Pancreas (tissue), 10 donors: ENCODE results near the gene CLGN. TPM values are rescaled to one million over a fixed set of nuclear protein-coding genes. Genes with fewer than 3 reads are reported as not detected.
"Not testable (repeated sequence)": the region's sequence is repeated elsewhere in the genome, so short reads cannot be mapped to it uniquely, and the experiment has no call there.

Source experiments
- ATAC-seq, 4 donors: fragments of 200-7000 bp; cut with Tn5 transposase; one replicate each; pipeline versions ENCODE4 v1.8.0 to v1.9.1; 2020; ENCODE audit warnings: mild to moderate bottlenecking in 4 of 4, moderate library complexity in 4 of 4
- DNase-seq, 6 donors: peaks; one replicate each; pipeline ENCODE4 v3.0.0-alpha.2; 2020
- FAIRE-seq: peaks from 2 replicates; lab custom pipeline; 2012; peaks lifted over from hg19 to GRCh38; lab: Jason Lieb, UNC
- H3K27ac ChIP-seq, 4 donors: fragments of 200-600 bp; sonication (generic); 1 replicate in 3 of 4; 2 replicates in 1 of 4; pipeline versions ENCODE4 v1.5.0 to v1.8.0; 2020
- H3K27me3 ChIP-seq, 4 donors: fragments of 200-600 bp; one replicate each; pipeline ENCODE4 v1.8.0; 2021
- H3K36me3 ChIP-seq, 3 donors: fragments of 200-600 bp; sonication (generic) in 1 of 3; one replicate each; pipeline versions ENCODE4 v1.5.0 to v1.8.0; 2020 to 2021
- H3K4me1 ChIP-seq, 3 donors: fragments of 200-600 bp; one replicate each; pipeline ENCODE4 v1.8.0; 2021
- H3K4me3 ChIP-seq, 4 donors: fragments of 200-600 bp; sonication (generic) in 2 of 4; one replicate each; pipeline versions ENCODE4 v1.5.0 to v1.8.0; 2020 to 2021
- H3K9me3 ChIP-seq, 4 donors: fragments of 200-600 bp; one replicate each; pipeline ENCODE4 v1.8.0; 2021
- WGBS, 2 donors: extraction: QIAGEN DNeasy Blood & Tissue Kit; methylation state at CpG; one replicate each; pipeline ENCODE4 v1.1.7; 2013; 5-methylcytosine and 5-hydroxymethylcytosine counted together
- intact Hi-C, 3 donors: fragments of 100-400 bp; cut with DNase I; formaldehyde crosslinking; loops; one replicate each; pipeline versions ENCODE4 v1.11.1 to v1.14.2; 2022
- polyA plus RNA-seq, 2 donors: library from polyadenylated mRNA; stranded (reverse); fragments of 200-250 nt; gene quantifications; one replicate each; pipeline ENCODE4 v1.2.3, GENCODE V29; 2013
- total RNA-seq, 6 donors: library from RNA; stranded (reverse); fragmentation: NEBNext Ultra II Directional in 4 of 6; extraction: Animal tissue kit (Norgen Biotek cat#: 25700) in 4 of 6; gene quantifications; one replicate each; pipeline versions ENCODE4 v1.2.1 to v1.2.4, GENCODE V29; 2021 to 2023
- TF ChIP-seq, protein P1 (sequence below), 4 donors: fragments of 200-600 bp; sonication (generic) in 3 of 4; IDR thresholded peaks; one replicate each; pipeline versions ENCODE4 v1.5.0 to v1.8.0; 2021; ENCODE audit warnings: antibody characterized with exemption in 4 of 4
- donor health status: healthy with polysubstance abuse.
- donor health status: DM: no; HTN: no; CAD: no; lungs with moderate emphysema.
- donor health status: DM: no; HTN: no; CAD: no.
- donor health status: control.
- donor health status: control.
- donor health status: Bipolar disorder and iron deficiency.
- donor health status: DM: yes; HTN: yes; CAD: no.
- donor health status: DM: no; HTN: no; CAD: no.
- donor health status: DM: no; HTN: no; CAD: no.
- donor health status: DM: yes; HTN: yes; CAD: no.

Gene CLGN
- total and polyA plus RNA-seq, 8 donors, result 0.65 to 5.8 (median 1.1) TPM

GRCh38 chr4:140463614-140464013 is 36.2 kb upstream of the CLGN start:
- peak in 3 of 4 donors; percentile 35 to 59 (median 46) for ATAC-seq
- TF ChIP-seq, protein P1, sequence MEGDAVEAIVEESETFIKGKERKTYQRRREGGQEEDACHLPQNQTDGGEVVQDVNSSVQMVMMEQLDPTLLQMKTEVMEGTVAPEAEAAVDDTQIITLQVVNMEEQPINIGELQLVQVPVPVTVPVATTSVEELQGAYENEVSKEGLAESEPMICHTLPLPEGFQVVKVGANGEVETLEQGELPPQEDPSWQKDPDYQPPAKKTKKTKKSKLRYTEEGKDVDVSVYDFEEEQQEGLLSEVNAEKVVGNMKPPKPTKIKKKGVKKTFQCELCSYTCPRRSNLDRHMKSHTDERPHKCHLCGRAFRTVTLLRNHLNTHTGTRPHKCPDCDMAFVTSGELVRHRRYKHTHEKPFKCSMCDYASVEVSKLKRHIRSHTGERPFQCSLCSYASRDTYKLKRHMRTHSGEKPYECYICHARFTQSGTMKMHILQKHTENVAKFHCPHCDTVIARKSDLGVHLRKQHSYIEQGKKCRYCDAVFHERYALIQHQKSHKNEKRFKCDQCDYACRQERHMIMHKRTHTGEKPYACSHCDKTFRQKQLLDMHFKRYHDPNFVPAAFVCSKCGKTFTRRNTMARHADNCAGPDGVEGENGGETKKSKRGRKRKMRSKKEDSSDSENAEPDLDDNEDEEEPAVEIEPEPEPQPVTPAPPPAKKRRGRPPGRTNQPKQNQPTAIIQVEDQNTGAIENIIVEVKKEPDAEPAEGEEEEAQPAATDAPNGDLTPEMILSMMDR (IDR thresholded peaks at IDR 0.05), result no peak
- 14 to 16% methylated on average over 1 of the region's 1 CpG for WGBS, 2 donors
- peak; percentile 41 for FAIRE-seq
- Histone ChIP-seq H3K4me1 (peaks cover 0 to 5% (median 0%) of the 10 kb centered on the region in 3 donors), H3K4me3 (no peak overlapping the region), H3K27me3 (no peaks in the 10 kb centered on the region), H3K36me3 (no peaks in the 10 kb centered on the region), H3K27ac (no peak overlapping the region), H3K9me3 (no peaks in the 10 kb centered on the region)
- no peak for DNase-seq
- intact Hi-C loops, result no loop called here

GRCh38 chr4:140463182-140463581 is 35.7 kb upstream of the CLGN start:
- WGBS, 2 donors, result 18 to 34% methylated on average over 3 of the region's 3 CpGs
- FAIRE-seq, result no peak
- intact Hi-C loops, result no loop called here
- H3K4me3 ChIP-seq, result no peak overlapping the region
- peaks cover 0 to 5% (median 0%) of the 10 kb centered on the region in 3 donors for H3K4me1 ChIP-seq
- no peaks in the 10 kb centered on the region for H3K9me3 ChIP-seq
- TF ChIP-seq, protein P1 (IDR thresholded peaks at IDR 0.05), result no peak
- no peaks in the 10 kb centered on the region for H3K27me3 ChIP-seq
- no peaks in the 10 kb centered on the region for H3K36me3 ChIP-seq
- peak in 2 of 4 donors; percentile 12 to 22 for ATAC-seq
- H3K27ac ChIP-seq, result no peak overlapping the region
- DNase-seq, result no peak

DNA sequence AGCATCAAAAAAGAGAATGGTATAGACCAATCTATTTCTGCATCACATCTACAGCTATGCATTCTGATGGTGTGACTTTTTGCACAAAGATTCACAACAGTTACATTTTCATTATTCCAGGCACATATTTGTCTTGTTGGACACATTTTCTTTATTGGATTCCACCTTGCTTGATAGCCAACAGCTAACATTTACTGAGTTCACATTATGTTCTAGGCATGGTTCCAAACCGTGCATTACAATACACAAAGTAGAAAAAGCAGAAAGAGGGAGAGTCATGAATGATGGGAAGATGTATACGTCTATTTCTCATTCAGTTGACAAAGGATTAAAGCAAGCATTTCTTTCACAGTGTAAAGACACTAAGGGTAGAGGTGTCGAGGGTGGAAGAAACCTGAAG is 22.9 kb upstream of the CLGN start:
- no peaks in the 10 kb centered on the region for H3K4me1 ChIP-seq
- ATAC-seq (no peak), DNase-seq (no peak), FAIRE-seq (no peak)
- H3K27me3 ChIP-seq, result no peaks in the 10 kb centered on the region
- no peak overlapping the region for H3K4me3 ChIP-seq
- intact Hi-C loops, result no loop called here
- no peaks in the 10 kb centered on the region for H3K9me3 ChIP-seq
- 52 to 58% methylated on average over 3 of the region's 3 CpGs for WGBS, 2 donors
- H3K27ac ChIP-seq, result no peak overlapping the region
- TF ChIP-seq, protein P1 (IDR thresholded peaks at IDR 0.05), result no peak
- no peaks in the 10 kb centered on the region for H3K36me3 ChIP-seq

GRCh38 chr4:140448830-140449229 is 21.4 kb upstream of the CLGN start:
- DNase-seq (no peak), ATAC-seq (no peak), FAIRE-seq (no peak)
- Histone ChIP-seq H3K36me3 (no peaks in the 10 kb centered on the region), H3K4me3 (no peak overlapping the region), H3K27ac (no peak overlapping the region), H3K27me3 (no peaks in the 10 kb centered on the region), H3K9me3 (no peaks in the 10 kb centered on the region), H3K4me1 (no peaks in the 10 kb centered on the region)
- intact Hi-C loops, result no loop called here
- TF ChIP-seq, protein P1 (IDR thresholded peaks at IDR 0.05), result no peak
- WGBS, 2 donors, result 24 to 40% methylated on average over 2 of the region's 2 CpGs

DNA sequence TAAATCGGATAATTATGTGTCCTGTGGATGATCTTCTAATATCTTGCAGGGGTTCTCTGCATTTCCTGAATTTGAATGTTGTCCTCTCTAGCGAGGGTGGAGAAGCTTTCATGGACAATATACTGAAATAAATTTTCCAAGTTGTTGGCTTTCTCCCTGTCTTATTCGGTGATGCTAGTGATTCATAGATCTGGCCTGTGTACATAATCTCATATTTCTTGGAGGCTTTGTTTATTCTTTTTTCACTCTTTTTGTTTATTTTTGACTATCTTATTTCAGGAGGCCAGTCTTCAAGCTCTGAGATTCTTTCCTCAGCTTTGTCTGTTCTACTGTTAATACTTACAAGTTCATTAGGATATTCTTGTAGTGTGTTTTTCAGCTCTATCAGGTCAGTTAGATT is 20.7 kb upstream of the CLGN start:
- no peak for FAIRE-seq
- H3K9me3 ChIP-seq, result no peaks in the 10 kb centered on the region
- TF ChIP-seq, protein P1 (IDR thresholded peaks at IDR 0.05), result no peak
- no peaks in the 10 kb centered on the region for H3K4me1 ChIP-seq
- no peaks in the 10 kb centered on the region for H3K27me3 ChIP-seq
- ATAC-seq, result no peak
- WGBS, 2 donors, result 40 to 52% methylated on average over 3 of the region's 3 CpGs
- H3K36me3 ChIP-seq, result no peaks in the 10 kb centered on the region
- DNase-seq, result no peak
- no peak overlapping the region for H3K27ac ChIP-seq
- intact Hi-C loops, result no loop called here
- no peak overlapping the region for H3K4me3 ChIP-seq

DNA sequence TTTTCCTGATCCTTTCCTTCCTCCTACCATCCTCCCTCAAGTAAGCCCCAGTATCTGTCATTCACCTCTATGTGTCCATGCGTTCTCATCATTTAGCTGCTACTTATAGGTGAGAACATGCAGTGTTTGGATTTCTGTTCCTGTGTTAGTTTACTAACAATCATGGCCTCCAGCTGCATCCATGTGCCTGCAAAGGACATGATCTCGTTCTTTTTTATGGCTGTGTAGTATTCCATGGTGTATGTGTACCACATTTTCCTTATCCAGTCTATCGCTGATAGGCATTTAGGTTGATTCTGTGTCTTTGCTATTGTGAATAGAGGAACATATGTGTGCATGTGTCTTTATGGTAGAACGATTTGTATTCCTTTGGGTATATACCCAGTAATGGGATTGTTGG is 16.9 kb upstream of the CLGN start:
- H3K4me3 ChIP-seq, H3K4me1 ChIP-seq, H3K9me3 ChIP-seq, intact Hi-C loops, H3K27ac ChIP-seq, H3K36me3 ChIP-seq, ATAC-seq, DNase-seq, FAIRE-seq, H3K27me3 ChIP-seq: not testable (repeated sequence)
- WGBS, 2 donors, result 79 to 86% methylated on average over 4 of the region's 4 CpGs
